Activated CD4-positive, CD25-positive, alpha-beta regulatory T cell treated with anti-CD3 and anti-CD28 coated beads, Interleukin-2, amount 50 U/mL, for 72 hours (primary cell): Measurements from ENCODE around the gene CPLX3.

ENCODE experiments used
- DNase-seq: peaks from one replicate; pipeline ENCODE4 v3.0.0; 2021

The CPLX3 gene

DNA sequence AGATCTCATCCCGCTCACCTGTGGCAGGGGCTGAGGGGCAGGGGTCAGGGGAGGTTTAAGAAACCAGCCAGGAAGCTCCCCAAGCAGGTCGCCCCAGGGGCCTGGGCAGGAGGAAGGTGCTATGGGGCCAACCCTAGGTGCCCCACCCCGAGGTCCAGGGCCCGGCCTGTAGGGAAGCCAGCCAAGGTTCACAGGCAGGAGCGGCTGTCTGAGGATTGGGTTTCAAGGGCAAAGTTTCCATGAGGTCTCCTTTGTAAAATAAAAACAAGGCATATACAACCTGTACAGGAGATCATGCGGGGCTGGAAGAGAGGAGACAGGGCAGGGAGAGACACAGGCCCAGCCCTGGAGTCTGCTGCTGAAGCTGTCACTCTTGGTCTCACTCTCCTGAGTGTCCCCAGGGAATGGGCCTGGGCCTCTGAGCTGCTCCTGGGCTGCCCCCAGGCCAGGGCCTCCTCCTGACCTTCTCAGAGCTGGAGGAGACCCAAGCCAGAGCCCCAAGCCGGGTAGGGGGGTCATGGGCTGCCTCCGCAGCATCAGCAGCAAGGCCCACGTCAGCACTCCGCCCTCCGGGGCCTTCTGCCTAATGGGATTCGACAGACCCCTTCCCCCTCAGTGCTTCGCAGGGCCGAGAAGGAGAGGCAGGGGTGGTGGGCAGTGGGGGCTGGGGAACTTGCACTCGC lies 5.5 kb downstream of the CPLX3 start:
- DNase-seq: no peak

DNA sequence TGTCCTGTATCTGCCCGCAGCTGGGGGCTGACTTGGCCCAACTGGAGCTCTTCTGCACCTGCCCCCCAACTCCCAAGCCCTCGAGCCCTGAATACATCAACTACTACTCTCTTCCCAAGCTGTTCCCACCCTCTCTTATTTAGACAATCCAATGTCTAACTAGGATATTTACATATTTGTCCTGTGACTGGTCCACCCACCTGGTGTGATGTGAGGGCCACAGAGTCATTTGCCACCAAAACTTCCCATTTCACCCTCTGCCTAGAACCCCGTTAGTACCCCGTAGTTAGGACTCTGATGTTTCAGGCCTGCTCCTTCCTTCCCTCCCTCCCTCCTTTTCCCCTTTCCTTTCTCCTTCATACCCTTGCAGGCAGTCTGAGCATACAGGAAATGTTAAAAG lies 6.4 kb downstream of the CPLX3 start:
- no peak for DNase-seq

DNA sequence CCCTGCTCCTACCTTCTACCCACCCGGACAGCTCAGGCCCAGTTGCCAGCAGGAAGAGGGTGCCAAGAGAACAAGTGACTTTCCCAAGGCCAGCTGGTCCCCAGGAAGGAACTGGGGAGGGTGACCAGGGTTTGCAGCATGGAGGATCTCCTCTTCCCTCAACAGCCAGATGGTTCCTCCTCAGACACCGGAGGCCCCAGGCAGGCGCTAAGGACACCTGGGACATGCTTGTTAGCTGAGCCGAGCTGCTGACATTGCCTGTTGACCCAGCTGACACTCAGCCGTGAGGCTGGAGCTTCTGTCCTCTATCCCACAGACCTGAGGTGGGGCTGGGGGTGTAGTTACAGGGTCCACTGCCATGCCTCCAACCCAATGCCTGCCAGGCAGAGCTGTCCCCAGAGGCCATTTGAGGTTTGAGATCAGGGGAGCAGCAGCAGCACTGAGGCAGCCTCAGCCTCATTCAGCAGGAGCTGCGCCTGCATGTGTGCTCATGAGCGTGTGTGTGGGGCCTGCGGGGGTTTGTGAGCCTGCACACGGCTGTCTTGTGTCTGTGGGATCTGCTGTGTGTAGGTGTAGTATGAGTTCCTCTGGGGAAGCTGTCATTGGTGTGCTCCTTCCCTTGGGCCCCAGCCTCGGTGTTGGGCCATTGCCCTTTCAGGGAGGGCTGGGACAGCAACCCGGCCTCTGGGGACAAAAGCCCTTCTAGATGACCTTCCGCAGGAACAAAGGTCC lies 7.1 kb downstream of the CPLX3 start:
- DNase-seq: no peak

DNA sequence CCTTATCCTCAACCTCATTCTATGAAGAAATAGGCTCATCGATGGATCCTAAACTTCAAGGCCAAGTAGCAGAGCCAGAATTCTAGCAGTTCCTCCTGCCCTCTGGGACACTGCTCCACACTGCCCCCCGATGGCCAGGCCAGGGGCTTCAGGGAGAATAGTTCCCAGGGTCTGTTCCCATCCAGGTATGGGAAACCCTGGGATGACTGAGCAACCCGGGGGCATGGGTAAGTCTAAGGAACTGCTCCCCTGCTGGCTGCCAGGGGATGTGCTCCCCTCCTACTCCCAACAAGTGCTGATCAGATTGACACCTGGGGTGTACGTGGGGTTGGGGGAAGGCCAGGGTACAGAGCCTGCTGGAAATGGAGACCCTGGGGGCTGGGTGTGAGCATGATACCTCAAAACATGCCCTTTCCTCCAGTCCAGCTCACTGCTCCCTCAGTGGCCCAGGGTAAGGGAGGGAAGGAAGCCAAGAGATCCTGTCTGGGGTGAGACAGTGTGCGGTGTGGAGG lies 8.9 kb downstream of the CPLX3 start:
- peak; percentile 57 for DNase-seq

DNA sequence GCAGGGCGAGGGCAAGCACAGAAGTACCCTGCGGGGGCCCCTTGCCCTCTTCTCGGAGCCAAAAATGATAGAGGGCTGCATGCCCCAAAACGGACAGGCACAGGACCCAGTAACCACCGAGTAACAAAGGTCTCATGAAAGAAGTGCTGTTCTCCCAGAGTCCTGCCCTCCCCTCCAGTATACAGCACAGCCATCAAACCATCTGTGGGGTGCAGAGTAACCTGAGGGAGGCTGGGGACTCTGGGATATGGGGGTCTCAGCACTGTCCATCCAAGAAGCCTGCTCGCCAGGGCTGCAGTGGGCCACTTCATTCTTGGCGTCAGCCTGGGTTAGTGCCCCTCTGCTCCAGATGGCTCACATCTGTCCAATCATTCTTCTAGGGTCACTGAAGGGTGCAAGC lies 10.4 kb downstream of the CPLX3 start:
- DNase-seq: no peak

DNA sequence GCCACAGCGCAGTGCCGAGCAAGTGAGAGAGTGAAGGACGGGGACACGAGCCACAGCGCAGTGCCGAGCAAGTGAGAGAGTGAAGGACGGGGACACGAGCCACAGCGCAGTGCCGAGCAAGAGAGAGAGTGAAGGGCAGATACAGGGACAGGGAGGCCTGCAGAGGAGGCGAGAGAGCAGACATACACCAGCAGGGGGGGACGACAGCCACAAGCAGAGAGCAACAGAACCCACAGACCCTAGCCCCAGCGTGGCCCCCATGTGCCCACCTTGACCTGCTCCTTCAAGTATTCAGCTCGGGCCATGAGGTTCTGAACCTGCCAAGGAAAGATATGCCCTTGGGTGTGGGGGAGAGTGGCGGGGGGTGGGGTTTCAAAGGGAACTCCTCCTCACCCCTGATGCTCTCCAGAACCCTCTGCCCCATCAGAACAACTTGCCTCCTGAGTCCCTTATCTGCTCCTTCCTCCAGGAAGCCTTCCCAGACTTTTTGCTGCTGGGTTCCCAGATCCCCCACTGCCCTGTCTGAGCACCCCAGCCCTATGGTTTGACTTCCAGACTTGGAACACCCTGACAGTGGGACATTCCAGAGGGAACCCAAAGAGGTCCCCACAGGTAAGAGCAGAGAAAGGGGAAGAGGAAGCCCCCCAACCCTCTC lies 11.2 kb downstream of the CPLX3 start:
- no peak for DNase-seq

DNA sequence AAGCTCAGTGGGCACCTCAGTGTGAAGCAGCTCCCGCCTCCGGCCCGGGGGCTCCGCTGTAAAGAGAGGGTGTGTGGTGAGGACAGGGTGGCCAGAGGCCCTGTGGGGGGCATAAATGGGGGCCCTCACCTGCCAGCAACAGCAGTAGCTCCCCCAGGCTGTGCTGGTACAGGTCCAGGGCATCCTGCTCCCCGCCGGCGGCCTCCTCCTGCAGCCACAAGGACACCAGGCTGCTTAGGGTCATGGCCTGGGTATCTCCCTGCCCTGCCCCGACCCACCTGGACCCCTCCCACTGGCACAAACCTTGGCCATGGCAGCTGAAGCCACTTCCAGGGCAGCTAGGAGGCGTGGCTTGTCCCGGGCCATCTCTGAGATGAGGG lies 11.7 kb downstream of the CPLX3 start:
- no peak for DNase-seq

GRCh38 chr15:74838746-74839525 lies 12.5 kb downstream of the CPLX3 start:
- DNase-seq: no peak

GRCh38 chr15:74839526-74840395 lies 13.3 kb downstream of the CPLX3 start:
- DNase-seq: no peak

GRCh38 chr15:74840851-74841775 lies 14.7 kb downstream of the CPLX3 start:
- no peak for DNase-seq

- DNase-seq: no peak
Measured at GRCh38 chr15:74841891-74842373, 15.5 kb downstream of the CPLX3 start.

GRCh38 chr15:74842581-74843444 lies 16.4 kb downstream of the CPLX3 start, which contains the start of gene ULK3:
Gene ULK3, minus strand, starts transcription at chr15:74843156. Its CDS starts 51 bp downstream, at chr15:74843105.
- DNase-seq: peak; percentile 97

- no peak for DNase-seq
Measured at GRCh38 chr15:74843445-74843828, 17.0 kb downstream of the CPLX3 start.

DNA sequence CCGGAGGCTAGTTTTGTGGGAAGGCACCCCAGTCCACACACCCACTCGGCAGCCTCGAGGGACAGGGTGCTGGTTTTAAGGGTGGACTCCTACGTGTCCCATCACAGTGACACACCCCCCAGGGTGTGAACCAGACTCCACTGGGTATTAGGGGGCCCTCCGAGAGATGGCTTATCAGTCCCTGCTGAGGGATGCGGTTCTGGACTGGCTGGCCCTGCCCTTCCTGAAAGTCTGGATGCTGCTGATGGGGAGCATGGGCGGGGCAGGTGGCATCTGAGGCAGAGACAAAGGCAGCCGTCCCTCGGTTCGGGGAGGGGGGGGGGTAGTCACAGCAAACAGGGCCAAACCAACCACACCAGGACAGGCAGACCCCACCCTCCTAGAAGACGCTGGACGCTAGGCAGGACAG lies 17.5 kb downstream of the CPLX3 start:
- no peak for DNase-seq

GRCh38 chr15:74844319-74845207 lies 18.1 kb downstream of the CPLX3 start:
- no peak for DNase-seq

GRCh38 chr15:74845208-74845568 lies 18.8 kb downstream of the CPLX3 start:
- peak; percentile 58 for DNase-seq

DNA sequence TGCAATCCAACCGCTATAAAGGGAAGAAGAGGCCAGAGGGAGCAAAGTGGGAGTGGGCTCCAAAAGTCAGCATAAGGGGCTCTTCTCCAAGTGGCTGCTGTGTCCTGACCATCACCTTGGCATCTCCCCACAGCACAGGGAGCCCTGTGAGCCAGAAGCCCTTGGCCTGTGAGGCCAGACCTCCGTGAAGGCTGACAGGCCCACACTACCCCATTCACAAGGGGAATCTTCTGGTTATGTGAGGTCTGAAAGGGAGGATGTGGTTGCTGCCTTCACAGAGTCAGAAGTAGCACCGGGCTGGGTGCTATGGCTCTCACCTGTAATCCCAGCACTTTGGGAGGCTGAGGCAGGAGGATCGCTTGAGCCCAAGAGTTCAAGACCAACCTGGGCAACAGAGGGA lies 19.2 kb downstream of the CPLX3 start:
- DNase-seq: no peak

DNA sequence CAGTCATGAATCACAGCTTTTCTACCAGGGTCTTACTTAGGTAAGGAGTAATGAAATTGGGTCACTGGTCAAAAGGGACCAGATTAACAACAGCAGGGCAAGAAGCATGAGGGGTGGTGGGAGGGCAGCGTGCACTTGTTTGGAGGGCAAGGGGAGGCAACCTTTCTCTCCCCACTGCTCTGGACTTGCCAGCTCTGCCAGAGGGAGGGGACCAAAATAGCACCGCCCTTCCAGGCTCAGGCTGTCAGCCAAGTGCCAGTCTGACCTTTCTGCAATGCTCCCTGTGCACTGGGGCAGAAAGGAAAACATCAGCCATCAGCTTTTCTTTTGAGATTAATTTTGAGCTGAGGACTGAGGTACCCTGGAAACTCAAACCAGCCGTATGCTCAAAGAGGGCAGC lies 21.0 kb downstream of the CPLX3 start:
- no peak for DNase-seq

DNA sequence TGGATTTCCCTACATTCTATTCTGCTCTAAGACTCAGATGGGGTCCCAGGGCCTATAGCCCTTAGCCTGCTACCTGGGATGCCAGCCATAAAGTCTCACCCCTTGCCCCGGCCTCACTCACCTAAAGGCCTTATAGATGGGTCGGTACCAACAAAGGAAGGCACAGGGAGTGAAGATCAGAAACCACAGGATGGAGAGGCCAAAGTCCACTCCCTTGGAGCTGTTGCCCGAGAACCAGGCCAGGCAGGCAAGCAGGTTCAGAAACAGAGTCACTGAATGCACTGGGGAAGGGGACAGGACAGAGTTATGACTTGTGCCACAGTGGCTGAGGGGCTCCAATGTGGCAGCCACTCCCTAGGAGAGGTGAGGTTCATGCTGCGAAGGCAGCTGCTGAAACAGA lies 24.0 kb downstream of the CPLX3 start:
- no peak for DNase-seq
